Neural progenitor cell (in vitro differentiated cells): ENCODE data around the gene GATA5.

ENCODE experiments used
- EZH2 ChIP-seq: fragments of 200-600 bp; sonication (generic); IDR thresholded peaks from 2 replicates; pipeline ENCODE4 v1.6.1; 2017; ENCODE audit warnings: antibody characterized with exemption, mild to moderate bottlenecking, moderate library complexity
- TF ChIP-seq, protein P1 (sequence below): fragments of 200-600 bp; sonication (generic); IDR thresholded peaks from 2 replicates; pipeline ENCODE4 v1.5.1; 2017; ENCODE audit warnings: antibody characterized with exemption, mild to moderate bottlenecking

DNA sequence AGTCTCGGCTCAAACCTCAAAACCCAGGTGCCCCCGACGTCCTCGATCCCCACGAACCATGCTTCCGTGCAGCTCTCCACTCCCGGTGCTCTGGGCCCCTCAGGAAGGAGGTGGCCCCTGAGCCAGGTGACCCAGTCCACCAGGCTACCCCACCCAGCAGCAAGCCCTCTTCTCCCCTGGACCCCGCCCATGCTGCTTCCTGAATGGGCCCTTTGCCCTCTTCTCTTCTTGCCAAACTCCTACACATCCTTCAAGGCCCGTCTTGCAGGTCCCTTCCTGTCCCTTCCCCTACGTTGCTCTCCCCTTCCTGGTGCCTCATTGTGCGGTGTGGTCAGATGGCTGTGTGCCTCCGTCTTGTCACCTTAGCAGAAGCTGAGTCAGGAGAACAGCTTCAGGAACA, 3.4 kb upstream of the GATA5 start:
- no peak for TF ChIP-seq EZH2
- TF ChIP-seq, protein P1, sequence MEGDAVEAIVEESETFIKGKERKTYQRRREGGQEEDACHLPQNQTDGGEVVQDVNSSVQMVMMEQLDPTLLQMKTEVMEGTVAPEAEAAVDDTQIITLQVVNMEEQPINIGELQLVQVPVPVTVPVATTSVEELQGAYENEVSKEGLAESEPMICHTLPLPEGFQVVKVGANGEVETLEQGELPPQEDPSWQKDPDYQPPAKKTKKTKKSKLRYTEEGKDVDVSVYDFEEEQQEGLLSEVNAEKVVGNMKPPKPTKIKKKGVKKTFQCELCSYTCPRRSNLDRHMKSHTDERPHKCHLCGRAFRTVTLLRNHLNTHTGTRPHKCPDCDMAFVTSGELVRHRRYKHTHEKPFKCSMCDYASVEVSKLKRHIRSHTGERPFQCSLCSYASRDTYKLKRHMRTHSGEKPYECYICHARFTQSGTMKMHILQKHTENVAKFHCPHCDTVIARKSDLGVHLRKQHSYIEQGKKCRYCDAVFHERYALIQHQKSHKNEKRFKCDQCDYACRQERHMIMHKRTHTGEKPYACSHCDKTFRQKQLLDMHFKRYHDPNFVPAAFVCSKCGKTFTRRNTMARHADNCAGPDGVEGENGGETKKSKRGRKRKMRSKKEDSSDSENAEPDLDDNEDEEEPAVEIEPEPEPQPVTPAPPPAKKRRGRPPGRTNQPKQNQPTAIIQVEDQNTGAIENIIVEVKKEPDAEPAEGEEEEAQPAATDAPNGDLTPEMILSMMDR, result no peak
